Activated CD4-positive, alpha-beta T cell treated with anti-CD3 and anti-CD28 coated beads, Interleukin-2, amount 50 U/mL, for 4 hours (primary cell): Measurements from ENCODE around the gene ZSCAN31.
"Not testable (repeated sequence)": the region's sequence is repeated elsewhere in the genome, so short reads cannot be mapped to it uniquely, and the experiment has no call there.

Experiments used
- DNase-seq, 2 experiments: peaks; one replicate each; pipeline ENCODE4 v3.0.0-alpha.2; 2020

ZSCAN31 gene

GRCh38 chr6:28335564-28336283, at the start of gene ZSCAN31:
ZSCAN31 (minus strand) TSS chr6:28336148; CDS start chr6:28329683, 6,465 bp downstream.
- peak; percentile 77 to 81 for DNase-seq

DNA sequence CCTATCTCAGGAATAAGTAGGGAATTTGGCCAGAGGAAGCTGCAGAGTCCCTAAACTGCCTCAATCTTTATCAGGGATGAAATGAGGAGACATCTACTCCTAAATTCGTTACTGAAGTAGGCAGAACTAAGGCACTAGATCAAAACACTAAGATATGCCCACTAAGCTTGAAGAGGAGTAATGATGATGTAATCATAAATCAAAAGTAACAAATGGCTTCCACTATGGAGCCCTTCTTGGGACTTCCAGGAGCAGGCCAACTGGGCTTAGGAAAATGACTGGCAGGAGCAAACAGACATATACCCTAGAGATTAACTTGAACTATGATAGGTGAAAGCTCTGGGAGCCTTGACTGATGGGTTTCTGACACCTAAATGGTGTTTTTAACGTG, 48.2 kb upstream of the ZSCAN31 start:
- DNase-seq = no peak

- peak in 1 of 2 experiments; percentile 3 for DNase-seq
These were observed 47.5 kb upstream of the ZSCAN31 start for GRCh38 chr6:28383235-28384142.

GRCh38 chr6:28380381-28380780, 44.4 kb upstream of the ZSCAN31 start:
- DNase-seq = no peak

DNA sequence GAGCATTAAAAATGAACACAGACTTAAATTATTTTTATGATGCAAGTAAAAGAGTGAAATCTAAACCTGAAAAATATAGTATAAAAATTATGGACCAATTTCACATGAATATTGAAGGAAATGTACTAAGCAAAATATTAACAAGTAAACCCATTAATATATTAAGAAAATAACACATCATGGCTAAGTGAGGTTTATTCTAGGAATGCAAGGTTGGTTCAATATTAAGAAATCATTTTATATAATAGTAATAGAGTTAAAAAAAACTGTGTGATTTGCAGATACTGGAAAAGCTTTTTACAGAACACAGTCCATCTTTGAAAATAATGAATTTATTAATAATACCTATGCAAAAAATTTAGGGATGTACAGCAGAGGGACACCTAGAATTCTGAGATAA, 42.7 kb upstream of the ZSCAN31 start:
- DNase-seq = no peak

DNA sequence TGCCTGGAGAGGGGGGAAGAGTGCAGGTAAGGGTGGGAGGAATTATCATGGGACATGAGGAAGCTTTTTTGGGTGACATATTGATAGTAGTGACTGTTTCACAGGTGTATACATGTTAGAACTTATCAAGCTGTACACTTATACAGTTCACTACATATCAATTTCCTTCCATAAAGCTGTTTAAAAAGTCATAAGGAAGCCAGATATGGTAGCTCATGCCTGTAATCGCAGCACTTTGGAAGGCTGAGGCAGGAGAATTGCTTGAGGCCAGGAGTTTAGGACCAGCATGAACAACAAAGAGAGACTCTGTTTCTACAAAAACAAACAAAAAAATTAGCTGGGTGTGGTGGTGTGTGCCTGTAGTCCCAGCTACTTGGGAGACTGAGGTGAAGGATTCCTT, 41.9 kb upstream of the ZSCAN31 start:
- no peak for DNase-seq

GRCh38 chr6:28373925-28374324, 38.0 kb upstream of the ZSCAN31 start:
- no peak for DNase-seq

- no peak for DNase-seq
These were observed 35.9 kb upstream of the ZSCAN31 start for GRCh38 chr6:28371706-28372451.

GRCh38 chr6:28371280-28371679, 35.3 kb upstream of the ZSCAN31 start:
- no peak for DNase-seq

DNA sequence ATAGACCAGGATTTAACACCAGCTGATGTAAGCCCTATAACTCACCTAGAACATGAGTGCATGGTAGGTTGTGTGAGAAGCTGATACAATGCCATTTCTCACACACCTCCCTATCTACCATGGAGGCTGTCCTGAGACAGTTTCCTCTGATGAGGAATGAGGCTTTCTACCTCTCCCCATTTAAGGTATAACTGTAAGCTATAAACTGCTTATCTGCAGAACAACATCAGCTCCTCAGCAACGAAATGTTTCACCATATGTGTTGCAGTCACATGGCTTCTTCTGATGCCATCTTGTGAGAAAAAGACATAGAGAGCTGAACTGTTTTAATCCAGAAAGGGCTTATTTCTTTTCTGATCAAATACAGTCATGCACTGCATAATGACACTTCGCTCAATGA, 34.5 kb upstream of the ZSCAN31 start:
- DNase-seq = no peak

- no peak for DNase-seq
These were observed 33.5 kb upstream of the ZSCAN31 start for GRCh38 chr6:28369463-28369862.

DNA sequence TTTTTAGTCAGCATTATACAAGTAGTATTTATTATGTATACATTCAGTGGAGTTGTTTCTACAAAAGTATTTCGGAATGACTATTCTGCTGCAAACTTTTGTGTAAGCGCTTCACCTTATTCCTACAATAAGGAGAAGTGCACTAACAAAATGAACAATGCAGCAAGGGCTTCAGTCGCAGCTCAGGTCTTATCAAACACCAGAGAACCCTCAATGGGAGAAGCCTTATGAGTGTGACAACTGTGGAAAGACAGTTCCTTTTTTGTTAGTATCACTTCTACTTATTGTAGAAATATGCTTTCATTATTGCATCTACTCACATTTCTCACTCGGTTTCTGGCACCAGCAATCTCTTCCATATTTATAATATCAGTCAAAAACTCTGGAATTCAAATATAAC, 32.6 kb upstream of the ZSCAN31 start:
- DNase-seq = no peak

GRCh38 chr6:28365590-28365989, 29.6 kb upstream of the ZSCAN31 start:
- not testable (repeated sequence) for DNase-seq

DNA sequence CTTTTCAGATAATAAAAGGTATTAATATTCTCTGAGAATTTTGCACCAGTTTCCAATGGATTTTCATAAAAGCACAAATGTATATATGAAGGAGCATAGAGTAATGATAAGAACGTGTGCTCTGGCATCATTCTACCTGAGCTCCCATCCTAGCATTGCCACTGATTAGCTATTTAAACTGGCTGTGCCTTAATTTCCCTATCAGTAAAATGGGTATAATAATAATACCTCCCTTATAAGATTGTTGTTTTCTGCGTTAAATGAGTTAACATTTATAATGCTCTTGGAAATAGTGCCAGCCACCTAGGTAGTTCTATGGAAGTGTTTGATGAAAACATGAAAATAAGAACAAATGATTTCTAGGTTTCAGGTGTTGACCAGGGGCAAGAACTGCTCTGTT, 25.0 kb upstream of the ZSCAN31 start:
- DNase-seq = no peak

DNA sequence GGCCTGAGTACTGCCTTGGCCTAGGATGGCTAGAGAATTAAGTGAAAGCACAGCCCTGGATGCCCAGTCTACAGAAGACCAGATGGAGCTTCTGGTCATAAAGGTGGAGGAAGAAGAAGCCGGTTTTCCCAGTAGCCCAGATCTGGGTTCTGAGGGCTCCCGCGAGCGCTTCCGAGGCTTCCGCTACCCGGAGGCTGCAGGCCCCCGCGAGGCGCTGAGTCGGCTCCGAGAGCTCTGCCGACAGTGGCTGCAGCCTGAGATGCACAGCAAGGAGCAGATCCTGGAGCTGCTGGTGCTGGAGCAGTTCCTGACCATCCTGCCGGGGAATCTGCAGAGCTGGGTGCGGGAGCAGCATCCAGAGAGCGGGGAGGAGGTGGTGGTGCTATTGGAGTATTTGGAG, 23.6 kb upstream of the ZSCAN31 start:
- DNase-seq = not testable (repeated sequence)

DNA sequence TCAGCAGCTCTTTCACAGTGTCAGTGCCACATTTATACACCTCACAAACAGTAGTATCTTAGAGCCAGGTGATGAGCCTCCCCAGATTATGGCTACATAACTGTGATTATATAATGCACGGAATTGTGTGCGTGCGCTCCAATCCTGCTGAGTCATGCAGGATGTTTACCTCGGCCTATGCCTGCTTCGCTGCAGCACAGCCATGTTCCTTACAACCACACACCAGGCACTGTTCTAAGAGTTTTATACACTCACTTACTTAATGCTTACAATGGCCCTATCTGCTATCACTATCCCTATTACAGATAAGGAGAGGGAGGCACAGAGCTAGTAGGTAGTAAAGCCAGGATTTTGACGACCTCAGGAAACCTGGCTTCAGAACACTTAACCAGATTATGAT, 21.1 kb upstream of the ZSCAN31 start:
- no peak for DNase-seq

GRCh38 chr6:28356666-28357020, 20.7 kb upstream of the ZSCAN31 start:
- no peak for DNase-seq

DNA sequence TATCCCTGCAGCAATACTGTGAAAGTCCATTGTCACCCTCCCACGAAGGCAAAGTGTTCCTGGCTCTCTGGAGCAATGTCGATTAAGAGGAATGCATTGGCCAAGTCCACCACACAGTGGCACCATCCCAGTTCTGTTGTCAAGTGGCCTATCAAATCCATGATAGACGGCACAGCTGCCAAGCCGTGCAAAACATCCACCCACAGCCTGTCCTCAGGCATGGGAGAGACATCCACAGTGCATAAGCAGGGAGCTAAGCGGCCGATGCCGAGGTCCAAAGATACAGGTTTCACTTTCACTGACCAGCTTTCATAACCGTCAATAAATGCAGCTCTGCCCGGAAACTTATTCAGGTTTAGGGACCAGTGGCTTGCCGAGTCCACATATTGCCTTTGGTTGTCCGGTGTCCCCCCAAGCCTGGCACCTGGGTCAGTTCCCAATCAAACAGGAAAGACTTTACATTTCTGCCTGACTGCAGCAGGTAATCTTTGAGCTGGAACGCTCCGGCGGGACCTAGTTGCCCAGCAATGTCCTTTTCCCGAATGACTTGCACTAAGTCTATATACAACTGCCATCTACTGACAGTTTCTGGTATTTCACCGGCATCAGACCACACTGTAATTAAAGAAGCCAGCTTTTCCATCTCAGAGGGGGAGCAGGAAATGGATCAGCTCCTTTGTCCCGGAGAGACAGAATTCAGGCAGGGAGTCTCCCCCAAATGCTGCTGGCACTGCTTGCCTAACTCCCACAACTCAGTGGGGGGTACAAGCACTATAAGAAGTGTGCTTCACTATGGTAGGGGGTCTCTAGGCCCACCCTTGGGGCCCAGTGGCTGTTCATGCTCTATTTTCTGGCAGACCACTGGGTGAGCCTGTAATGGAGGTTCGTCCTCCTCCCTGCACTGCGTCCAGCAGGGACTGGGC, 20.1 kb upstream of the ZSCAN31 start:
- peak; percentile 45 to 53 for DNase-seq

DNA sequence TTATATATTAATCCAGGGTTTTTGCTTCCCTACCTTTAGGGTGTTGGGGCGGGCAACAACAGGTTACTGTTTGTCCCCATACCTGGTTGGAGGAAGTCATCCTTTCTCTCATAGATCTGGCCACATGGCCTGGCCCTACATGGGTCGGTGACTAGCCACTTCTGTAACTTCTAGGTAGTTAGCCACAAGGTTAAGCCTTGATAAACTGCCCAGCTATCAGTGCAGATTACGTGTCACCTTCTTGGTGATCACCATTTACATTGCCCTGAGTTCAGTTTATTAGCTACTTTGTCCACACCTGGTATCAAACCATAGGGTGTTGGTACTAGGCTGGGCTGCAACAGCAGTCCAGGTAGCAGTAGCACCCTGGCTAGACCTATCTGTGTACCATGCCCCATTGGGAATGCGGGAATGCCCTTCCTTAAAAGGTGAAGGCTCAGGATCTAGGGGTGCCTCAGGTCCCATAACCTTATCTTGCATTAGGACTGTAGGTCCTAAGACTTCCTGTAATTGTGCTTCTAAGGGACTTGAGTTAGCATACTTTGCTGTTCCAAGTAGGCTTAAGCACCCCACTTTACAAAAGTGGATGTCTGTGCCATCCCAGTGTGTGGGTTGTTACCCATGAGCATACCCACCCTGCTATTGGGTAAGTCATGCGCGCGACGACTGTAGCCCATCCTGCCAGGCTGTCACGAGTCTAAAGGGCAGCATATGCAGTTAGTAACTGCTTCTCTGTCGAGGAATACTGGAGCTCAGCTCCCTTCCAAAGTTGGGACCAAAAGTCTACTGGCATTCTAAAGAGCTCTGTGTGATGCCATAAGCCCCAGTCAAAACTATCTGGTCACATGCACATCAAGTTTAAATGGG, 19.0 kb upstream of the ZSCAN31 start:
- no peak for DNase-seq

DNA sequence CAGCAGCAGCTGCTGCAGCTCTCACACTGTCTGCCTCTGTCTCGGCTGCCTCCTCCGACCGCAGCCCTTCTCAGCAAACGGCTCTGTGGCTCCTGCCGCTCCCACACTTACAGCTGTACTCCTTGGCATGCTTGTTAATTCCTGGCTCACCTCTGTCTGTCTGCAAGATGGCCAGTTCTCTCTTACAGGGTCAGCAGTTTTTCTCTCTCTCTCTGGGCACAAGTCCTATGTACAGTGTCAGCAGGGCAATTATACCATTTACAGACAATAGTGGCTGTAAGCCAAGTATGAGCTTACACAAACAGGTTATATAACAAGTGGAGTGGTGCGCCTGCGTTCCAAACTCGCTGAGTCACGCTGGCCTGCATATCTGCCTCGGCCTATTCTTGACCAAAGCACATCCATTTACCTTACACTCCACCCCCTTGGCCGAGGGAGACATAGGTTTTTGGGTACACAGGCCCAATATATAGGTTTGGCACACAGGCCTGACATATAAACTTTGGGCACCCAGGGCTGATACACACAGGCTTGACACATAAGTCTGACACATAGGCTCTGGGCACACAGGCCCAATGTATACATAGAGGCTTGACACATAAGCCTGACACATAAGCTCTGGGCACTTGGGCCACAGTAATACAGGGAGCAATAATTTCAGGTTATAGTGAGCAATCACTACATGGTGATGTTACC, 18.2 kb upstream of the ZSCAN31 start:
- DNase-seq = no peak

DNA sequence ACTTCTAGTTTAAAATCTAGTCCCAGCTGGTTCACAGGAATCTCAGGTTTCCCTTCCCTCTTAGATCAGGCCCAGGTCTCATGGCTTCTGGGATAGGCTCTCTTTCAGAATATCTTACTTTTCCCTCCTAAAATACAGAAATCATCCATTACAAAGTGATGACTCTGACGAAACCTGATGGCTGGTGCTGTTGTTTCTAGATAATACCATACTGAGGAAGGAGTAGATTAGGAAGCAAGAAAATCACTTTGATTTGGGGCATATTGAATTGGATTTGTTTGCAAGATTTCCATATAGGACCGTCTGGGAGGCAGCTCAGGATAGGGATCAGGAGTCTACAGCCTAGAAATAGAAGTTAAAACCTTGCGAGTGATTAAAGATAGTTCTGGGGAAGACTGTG, 17.4 kb upstream of the ZSCAN31 start:
- no peak for DNase-seq
